Renal cortical epithelial cell (primary cell): Measurements from ENCODE around the gene RNF112. TPM values are rescaled to one million over a fixed set of nuclear protein-coding genes. Genes with fewer than 3 reads are reported as not detected.
"Not testable (repeated sequence)": the region's sequence is repeated elsewhere in the genome, so short reads cannot be mapped to it uniquely, and the experiment has no call there.

ENCODE experiments used
- DNase-seq: peaks from one replicate; pipeline ENCODE4 v3.0.0-alpha.2; 2011; ENCODE audit warnings: low read depth
- total RNA-seq: library from RNA; depleted of rRNA; stranded (reverse); fragments of >200 nt; gene quantifications from 2 replicates; pipeline ENCODE4 v1.2.3, GENCODE V29; 2014

The RNF112 gene
- total RNA-seq, 1 donor from 2014 or later, result not detected

GRCh38 chr17:19448341-19449268 is 37.6 kb downstream of the RNF112 start:
- peak; percentile 91 for DNase-seq

- DNase-seq, result no peak
These were observed 38.6 kb downstream of the RNF112 start for GRCh38 chr17:19449656-19450055.

- no peak for DNase-seq
These were observed 42.3 kb downstream of the RNF112 start for GRCh38 chr17:19453296-19453695.

GRCh38 chr17:19454074-19454473 is 43.0 kb downstream of the RNF112 start:
- DNase-seq, result no peak

- DNase-seq, result no peak
These were observed 45.2 kb downstream of the RNF112 start for GRCh38 chr17:19456016-19456927.

- DNase-seq, result no peak
These were observed 46.0 kb downstream of the RNF112 start for GRCh38 chr17:19457046-19457445.

- no peak for DNase-seq
These were observed 46.8 kb downstream of the RNF112 start for GRCh38 chr17:19457830-19458271.

- not testable (repeated sequence) for DNase-seq
These were observed 47.4 kb downstream of the RNF112 start for GRCh38 chr17:19458481-19458880.

- not testable (repeated sequence) for DNase-seq
These were observed 48.1 kb downstream of the RNF112 start for GRCh38 chr17:19459018-19459655.

- DNase-seq, result no peak
These were observed 49.7 kb downstream of the RNF112 start for GRCh38 chr17:19460700-19461099.

- DNase-seq, result no peak
These were observed 50.1 kb downstream of the RNF112 start for GRCh38 chr17:19461116-19461515.

- no peak for DNase-seq
These were observed 50.6 kb downstream of the RNF112 start for GRCh38 chr17:19461681-19462080.

- DNase-seq, result not testable (repeated sequence)
These were observed 51.5 kb downstream of the RNF112 start for GRCh38 chr17:19462456-19463035.

- no peak for DNase-seq
These were observed 53.3 kb downstream of the RNF112 start for GRCh38 chr17:19464031-19465026.

Other genes with a start within 250 kb of the RNF112 start
- 29.9 TPM in 2 replicates for gene EPN2, start 173.9 kb upstream of the RNF112 start, total RNA-seq
- 25.9 and 40.8 TPM in 2 replicates for gene B9D1, start 48.5 kb upstream of the RNF112 start, total RNA-seq
- gene MAPK7, start 32.7 kb upstream of the RNF112 start, total RNA-seq, result 9.0 and 30.2 TPM in 2 replicates
- 0.15 TPM in 1 of 2 replicates, not detected in the other for gene MFAP4, start 24.0 kb upstream of the RNF112 start, total RNA-seq
- 2.4 TPM in 1 of 2 replicates, not detected in the other for gene SLC47A1, start 122.6 kb downstream of the RNF112 start, total RNA-seq
- 17.0 and 37.6 TPM in 2 replicates for gene ALDH3A2, start 237.5 kb downstream of the RNF112 start, total RNA-seq